Esophagus squamous epithelium (tissue), 5 donors: ENCODE measurements around the gene SRPX. TPM values are rescaled to one million over a fixed set of nuclear protein-coding genes. Genes with fewer than 3 reads are reported as not detected.

ENCODE experiments used
- DNase-seq: peaks from one replicate; lab custom pipeline; 2025; lab: John Stamatoyannopoulos, UW
- H3K27ac ChIP-seq, 4 donors: fragments of 200-600 bp; sonication (generic); one replicate each; pipeline ENCODE4 v1.5.1; 2016 to 2019; ENCODE audit warnings: mild to moderate bottlenecking in 1 of 4
- H3K27me3 ChIP-seq, 4 donors: fragments of 200-600 bp; sonication (generic); 1 replicate in 3 of 4; 2 replicates in 1 of 4; pipeline versions ENCODE4 v1.5.1 to v1.6.0; 2017 to 2021; ENCODE audit warnings: antibody characterized with exemption in 1 of 4
- H3K36me3 ChIP-seq, 3 donors: fragments of 200-600 bp; sonication (generic); one replicate each; pipeline ENCODE4 v1.5.1; 2016 to 2019
- H3K4me1 ChIP-seq, 3 donors: fragments of 200-600 bp; sonication (generic); one replicate each; pipeline ENCODE4 v1.5.1; 2017 to 2019
- H3K4me3 ChIP-seq, 4 donors: fragments of 200-600 bp; sonication (generic); 1 replicate in 3 of 4; 2 replicates in 1 of 4; pipeline ENCODE4 v1.5.1; 2016 to 2019; ENCODE audit warnings: mild to moderate bottlenecking in 2 of 4, moderate library complexity in 1 of 4
- H3K9me3 ChIP-seq, 3 donors: fragments of 200-600 bp; sonication (generic); one replicate each; pipeline ENCODE4 v1.5.1; 2016 to 2019
- CTCF ChIP-seq, 6 experiments: fragments of 450-650 bp in 4 of 6; fragments of 200-600 bp in 2 of 6; sonication (generic) in 2 of 6; IDR thresholded peaks; one replicate each; pipeline ENCODE4 v1.5.1; 2016 to 2019; ENCODE audit warnings: antibody characterized with exemption in 6 of 6, mild to moderate bottlenecking in 4 of 6, moderate library complexity in 4 of 6
- POLR2A ChIP-seq, 4 donors: fragments of 450-650 bp; IDR thresholded peaks; one replicate each; pipeline ENCODE4 v1.6.1; 2017; ENCODE audit warnings: antibody characterized with exemption in 4 of 4, mild to moderate bottlenecking in 4 of 4, moderate library complexity in 3 of 4
- WGBS, 2 donors: methylation state at CpG; one replicate each; pipeline ENCODE4 v1.1.5; 2018; 5-methylcytosine and 5-hydroxymethylcytosine counted together
- intact Hi-C: fragments of 100-400 bp; cut with DNase I; formaldehyde crosslinking; loops from one replicate; pipeline ENCODE4 v1.15.0; 2022
- total RNA-seq, 4 donors: library from RNA; depleted of rRNA; stranded (reverse); fragments of >200 nt; gene quantifications; one replicate each; pipeline ENCODE4 v1.1.0, GENCODE V29; 2016
- donor health status: DM: yes; HTN: yes; CAD: no.

Gene SRPX
- total RNA-seq: 10 to 100 TPM in 2 of 4 donors, 1 to 10 TPM in 1, under 1 TPM in 1; 0.99 to 88.1 (median 16.0) TPM

DNA sequence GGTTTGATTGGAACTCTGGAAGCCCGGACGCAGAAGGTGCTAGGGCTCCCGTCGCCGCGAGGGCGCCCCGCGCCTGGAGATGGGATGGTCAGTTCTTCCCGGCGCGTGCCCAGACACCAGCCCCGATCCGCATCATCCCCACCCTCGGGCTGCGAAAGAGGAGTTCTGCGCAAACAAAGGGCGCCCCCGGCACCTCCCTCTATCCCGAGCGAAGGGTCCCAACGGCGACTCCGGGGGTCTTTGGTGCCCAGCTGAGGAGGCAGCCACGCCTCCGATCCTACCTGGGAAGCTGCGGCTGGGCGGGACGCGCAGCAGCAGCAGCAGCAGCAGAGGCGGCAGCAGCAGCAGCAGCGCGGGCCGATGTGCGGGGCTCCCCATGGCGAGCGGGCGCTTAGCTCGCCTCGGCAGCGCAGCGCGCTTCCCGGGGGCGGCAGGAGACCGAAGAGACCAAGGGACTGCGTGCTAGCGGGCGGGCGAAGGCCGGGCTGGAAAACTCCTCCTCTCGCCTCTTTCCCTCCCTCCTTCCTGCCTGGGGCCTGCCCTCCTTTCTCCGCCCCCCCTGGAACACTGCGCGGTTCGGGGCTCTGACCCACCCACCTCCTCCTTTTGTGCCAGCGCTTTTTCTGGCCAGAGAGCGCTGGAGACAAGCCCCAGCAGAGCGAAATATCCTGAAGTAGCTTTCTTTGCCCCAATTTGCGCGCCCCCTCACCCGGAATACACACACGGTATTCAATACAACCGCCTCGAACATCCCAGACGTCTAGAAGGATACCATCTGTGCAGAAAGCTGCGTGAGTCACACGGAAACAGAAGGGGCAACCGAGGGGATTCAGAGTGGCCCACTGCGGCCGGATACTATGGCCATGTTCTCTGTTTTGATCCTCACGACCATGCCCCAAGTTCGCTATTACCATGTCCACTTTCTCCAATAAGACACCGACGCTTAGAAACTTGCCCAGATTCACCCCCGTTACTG is at the start of gene SRPX:
Gene SRPX (minus strand): TSS at position 457 of the 976 bp plus-strand sequence. CDS start 79 bp downstream, at position 378.
- H3K36me3 ChIP-seq: no peaks in the 10 kb centered on the region
- H3K27ac ChIP-seq: peak within 1 kb of the TSS in 3 of 4 donors; percentile 16 to 66 (median 56)
- 25 to 36% methylated on average over 13 to 21 of the region's 76 CpGs for WGBS, 2 donors
- peak within 1 kb of the TSS; percentile 27 to 64 (median 47) for H3K4me3 ChIP-seq
- intact Hi-C loops: no loop called here
- H3K4me1 ChIP-seq: peaks cover 0 to 17% (median 0%) of the 10 kb centered on the region in 3 donors
- peaks cover 0 to 30% (median 0%) of the 10 kb centered on the region in 4 donors for H3K27me3 ChIP-seq
- H3K9me3 ChIP-seq: no peaks in the 10 kb centered on the region
- DNase-seq: no peak
- TF ChIP-seq CTCF (IDR thresholded peaks at IDR 0.05) (no peak), POLR2A (IDR thresholded peaks at IDR 0.05) (no peak)

DNA sequence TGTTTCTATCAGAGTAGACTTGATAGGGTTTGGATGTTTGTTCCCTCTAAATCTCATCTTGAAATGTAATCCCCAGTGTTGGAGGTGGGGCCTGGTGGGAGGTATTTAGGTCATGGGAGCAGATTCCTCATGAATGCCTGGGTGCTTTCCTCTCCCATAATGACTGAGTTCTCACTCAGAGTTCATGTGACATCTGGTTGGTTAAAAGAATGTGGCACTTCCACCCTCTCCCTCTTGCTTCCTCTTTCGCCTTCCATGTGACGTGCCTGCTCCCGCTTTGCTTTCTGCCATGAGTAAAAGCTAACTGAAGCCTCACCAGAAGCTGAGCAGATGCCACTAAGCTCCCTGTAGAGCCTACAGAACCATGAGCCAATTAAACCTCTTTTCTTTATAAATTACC is 47.3 kb upstream of the SRPX start:
- Histone ChIP-seq H3K9me3 (no peaks in the 10 kb centered on the region), H3K36me3 (no peaks in the 10 kb centered on the region), H3K4me3 (no peak overlapping the region), H3K27me3 (no peaks in the 10 kb centered on the region), H3K27ac (no peak overlapping the region), H3K4me1 (no peaks in the 10 kb centered on the region)
- no peak for DNase-seq
- intact Hi-C loops: no loop called here
- WGBS, 2 donors: 78 to 89% methylated on average over 3 of the region's 3 CpGs
- TF ChIP-seq CTCF (IDR thresholded peaks at IDR 0.05): no peak
- TF ChIP-seq POLR2A (IDR thresholded peaks at IDR 0.05): no peak

DNA sequence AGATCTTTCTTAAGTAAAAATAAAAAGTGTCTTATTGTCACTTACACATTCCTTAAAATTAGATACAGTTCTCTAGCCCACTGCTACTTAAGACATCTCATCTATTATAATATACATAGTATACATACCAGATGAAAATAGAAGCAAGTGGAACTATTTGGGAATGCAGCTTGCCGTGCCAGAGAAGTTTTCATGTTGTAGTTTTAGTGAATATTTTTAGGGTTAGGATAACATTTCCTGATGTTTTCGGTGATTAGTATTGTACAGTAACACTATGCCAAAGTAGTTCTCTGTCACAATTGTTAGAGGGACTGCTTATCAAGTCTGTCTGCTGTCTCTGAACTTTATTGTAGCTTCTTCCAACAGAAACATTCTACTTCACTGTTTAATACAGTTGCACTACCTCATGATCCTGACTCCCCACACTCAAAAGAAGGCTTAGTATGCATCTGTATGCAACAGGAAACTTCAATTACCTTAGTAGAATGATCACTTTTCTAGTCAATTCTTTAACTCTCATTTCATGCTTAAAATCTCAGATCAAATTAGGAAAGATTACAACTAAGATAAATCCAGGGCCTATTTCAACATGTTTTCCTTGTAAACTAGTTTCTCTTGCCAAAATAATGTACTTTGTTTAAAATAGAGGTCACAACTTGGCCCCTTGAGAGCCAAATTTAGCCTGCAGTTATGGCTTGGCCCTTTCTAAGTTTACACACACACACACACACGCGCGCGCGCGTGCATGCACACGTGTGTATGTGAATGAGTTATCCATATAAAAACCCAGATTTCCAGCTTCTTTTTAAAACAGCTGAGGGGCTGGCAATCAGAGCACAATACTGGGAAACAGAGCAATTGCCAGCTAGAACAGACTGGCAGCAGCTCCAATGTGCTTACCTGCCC is 42.3 kb upstream of the SRPX start:
- no peak for DNase-seq
- 70 to 79% methylated on average over 4 to 9 of the region's 9 CpGs for WGBS, 2 donors
- H3K27me3 ChIP-seq: no peaks in the 10 kb centered on the region
- no peak overlapping the region for H3K4me3 ChIP-seq
- H3K27ac ChIP-seq: no peak overlapping the region
- no peaks in the 10 kb centered on the region for H3K36me3 ChIP-seq
- no peak for TF ChIP-seq POLR2A (IDR thresholded peaks at IDR 0.05)
- no peak for TF ChIP-seq CTCF (IDR thresholded peaks at IDR 0.05)
- H3K9me3 ChIP-seq: no peaks in the 10 kb centered on the region
- intact Hi-C loops: no loop called here
- H3K4me1 ChIP-seq: no peaks in the 10 kb centered on the region

DNA sequence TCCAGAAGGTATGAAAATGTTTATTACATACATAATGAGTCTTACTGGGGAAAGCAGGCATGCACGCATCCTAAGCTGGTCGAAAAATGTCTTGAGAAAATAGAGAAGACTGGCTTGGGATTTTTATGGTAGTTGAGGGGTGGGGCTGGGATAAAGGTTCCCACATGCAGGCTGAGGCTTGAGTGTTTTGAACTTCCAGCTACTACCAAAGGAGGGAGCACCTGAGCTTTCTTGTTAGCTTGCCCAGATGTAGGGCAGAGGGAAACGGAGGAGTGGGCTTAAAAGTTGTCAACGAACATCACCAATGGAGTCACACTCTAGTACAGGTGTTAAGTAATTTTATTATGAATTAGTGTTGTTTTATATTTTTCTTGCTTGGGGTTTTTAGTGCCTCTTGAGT is 39.6 kb upstream of the SRPX start:
- no peak for DNase-seq
- no peak overlapping the region for H3K4me3 ChIP-seq
- H3K27ac ChIP-seq: no peak overlapping the region
- H3K27me3 ChIP-seq: no peaks in the 10 kb centered on the region
- 32 to 56% methylated on average over 4 of the region's 4 CpGs for WGBS, 2 donors
- no peaks in the 10 kb centered on the region for H3K4me1 ChIP-seq
- intact Hi-C loops: no loop called here
- H3K36me3 ChIP-seq: no peaks in the 10 kb centered on the region
- TF ChIP-seq CTCF (IDR thresholded peaks at IDR 0.05) (peak in 1 of 6 experiments; percentile 30), POLR2A (IDR thresholded peaks at IDR 0.05) (no peak)
- H3K9me3 ChIP-seq: no peaks in the 10 kb centered on the region
